ENCODE measurements around the gene FHOD3.

The FHOD3 gene

DNA sequence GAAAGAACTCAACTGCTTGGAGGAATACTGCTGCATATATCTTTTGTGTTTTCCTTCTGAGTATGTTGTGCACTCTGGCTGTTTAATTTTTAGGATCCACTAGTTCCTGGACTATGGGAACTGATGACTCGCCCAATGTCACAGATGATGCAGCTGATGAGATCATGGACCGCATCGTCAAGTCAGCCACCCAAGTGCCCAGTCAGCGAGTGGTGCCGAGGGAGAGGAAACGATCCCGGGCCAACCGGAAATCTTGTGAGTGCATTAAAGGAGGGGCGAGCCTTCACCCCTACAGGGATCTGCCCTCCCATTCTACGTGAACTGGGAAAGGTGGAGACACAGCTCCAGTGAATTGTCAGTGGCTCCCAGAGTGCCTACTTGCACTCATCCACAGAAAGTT lies 471.7 kb downstream of the FHOD3 start:
- no peak for DNase-seq

DNA sequence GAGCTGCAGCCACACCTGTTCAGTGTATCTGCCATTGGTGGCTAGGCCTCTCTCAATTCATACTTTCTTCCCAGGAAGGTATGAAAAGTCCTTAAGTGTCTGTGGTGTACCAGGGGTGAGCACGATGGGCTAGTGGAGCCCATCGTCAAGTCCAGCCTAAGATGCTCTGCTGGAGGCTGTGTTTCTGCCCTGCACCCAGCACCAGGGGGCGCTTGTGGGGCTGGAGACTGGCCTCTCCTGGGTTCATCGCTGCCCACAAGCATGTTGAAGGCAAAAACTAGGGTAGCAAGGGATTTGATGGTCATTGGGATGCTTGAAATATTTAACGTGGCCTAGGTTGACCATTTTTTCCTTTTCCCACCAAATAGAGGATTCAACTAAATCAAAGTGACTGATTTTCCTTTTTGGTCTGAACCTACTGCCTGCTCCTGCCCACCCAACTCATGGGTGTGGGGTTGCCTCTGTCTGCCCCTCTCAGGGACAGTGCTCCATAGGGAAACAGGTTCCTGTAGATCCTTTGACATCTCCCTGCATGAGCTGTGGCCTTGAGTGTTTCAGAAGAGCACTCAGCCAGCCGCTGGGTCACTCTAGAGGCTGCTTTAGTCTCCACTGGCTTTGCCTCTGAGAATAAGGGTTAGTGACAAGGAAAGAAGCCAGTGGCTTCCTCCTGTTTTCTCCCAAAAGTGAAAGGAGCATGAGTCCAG lies 472.2 kb downstream of the FHOD3 start:
- no peak for DNase-seq

DNA sequence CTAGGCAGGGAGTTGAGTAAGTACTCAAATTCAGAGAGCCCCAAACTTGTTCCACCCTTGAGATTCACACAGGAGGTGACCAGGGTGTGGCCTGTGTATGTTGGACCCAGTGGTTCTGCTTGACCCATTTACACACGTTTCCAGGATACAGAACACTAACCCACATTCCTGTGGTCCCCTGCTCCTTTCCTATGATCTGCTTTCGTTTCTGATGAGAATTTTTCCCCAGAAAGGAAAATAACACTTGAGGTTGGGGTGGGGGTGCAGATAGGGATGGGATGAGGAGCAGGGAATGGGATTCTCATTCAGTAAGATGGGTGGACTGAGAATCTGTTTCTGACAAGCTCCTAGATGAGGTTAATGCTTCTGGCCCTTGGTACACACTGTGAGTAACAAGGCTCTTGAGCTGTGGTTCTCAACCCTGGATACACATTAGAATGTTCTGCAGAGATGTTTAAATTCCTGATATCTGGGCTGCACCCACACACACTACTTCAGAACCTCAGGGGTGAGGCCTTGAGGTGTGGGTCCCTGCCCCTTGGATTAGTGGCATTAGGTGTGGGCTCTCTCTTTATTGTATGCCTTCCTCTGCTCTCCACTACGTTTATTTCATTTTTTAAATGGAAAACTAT lies 472.9 kb downstream of the FHOD3 start:
- DNase-seq, result no peak

DNA sequence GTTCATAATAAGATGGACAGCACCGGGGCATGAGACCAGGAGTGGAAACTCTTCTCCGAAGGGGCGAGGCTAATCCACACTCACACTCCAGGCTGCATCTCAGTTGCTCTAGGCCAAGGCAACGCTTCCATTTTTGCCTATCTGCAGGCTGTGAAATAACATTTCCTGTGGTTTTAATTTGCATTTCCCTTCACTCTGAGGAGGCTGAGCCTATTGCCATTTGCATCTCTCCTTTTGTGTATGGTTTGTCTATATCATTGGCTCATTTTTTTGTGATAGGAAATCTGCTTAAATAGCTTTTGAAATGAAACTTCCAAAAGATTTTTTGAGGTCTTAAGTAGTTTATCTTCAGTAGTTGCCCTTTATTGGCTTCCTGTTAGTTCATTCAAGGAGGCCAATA lies 473.7 kb downstream of the FHOD3 start:
- DNase-seq, result no peak

DNA sequence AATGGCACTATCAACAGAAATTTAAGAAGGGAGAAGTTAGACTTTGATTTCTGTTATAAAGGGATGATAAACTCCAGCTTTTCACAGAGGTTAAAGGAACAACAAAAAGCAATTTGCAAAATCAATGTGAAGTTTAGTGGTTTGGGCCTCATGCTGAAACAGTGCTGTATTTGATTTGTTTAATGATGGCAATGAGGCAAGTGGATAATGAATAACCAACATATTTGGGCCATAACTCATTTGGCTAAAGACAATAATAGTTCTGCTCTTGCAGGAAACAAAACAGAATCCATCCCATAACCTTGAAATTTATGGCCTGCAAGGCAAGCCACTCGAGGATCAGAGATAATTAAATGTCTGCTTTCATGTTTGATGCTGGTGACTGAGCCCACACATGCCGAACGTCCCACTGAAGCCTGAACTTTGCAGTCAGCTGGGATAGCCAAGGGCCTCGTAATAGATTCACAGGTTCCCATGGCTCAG lies 474.8 kb downstream of the FHOD3 start:
- DNase-seq, result no peak

DNA sequence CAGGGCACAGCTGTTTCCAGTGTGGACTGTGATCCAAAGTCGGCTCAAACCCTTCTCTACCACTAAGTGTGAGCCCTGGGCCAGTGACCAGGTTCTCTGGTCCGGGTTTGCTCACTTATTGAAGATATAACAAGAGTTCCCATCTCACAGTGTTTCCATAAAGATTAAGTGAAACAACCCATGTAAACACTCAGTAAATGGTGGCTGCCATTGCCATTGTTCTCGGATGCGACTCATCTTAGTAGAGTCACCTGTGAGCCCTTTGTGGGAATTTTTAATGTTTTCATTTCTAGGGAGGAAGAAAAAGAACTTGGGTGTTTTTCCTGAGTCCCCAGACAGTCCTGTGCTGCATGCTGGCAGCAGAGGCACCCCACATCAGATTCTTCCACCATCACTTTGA lies 477.9 kb downstream of the FHOD3 start:
- DNase-seq, result no peak

DNA sequence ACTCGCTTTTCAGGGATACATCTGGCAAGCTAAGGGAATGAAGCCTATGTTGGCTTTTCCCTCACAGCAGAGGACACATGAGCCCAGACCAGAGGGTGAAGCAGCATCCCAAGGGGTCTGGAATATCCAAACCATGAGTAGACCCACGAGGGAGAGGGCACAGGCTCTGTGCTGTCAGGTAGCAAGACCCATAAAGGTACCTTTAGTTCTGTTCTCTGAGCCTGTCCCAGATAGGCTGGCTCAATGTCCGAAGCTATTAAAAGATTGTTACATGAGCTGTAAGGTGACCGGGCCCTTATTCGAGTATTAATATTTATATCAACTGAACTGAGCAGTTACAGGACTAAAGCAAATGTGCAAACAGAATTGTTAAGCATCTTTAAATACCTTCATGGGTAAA lies 479.1 kb downstream of the FHOD3 start:
- no peak for DNase-seq

DNA sequence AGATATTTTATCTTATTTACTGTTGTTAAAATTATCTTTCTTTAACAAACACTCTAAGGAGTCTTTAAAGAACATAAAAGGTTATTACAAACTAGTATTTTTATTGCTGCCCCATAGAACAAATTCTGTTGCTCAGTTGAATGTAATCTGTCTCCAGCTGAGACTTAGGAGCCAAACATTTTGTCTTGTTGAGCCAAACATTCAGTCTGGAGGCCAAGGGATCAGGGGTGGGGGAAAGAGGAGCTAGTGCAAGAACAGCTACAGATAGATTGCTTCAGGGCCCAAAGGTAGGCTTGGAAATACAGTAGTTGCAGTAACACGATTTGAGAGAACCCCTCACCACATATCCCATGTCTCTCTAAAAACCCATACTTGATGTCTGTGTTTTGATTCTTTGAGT lies 480.1 kb downstream of the FHOD3 start:
- no peak for DNase-seq

DNA sequence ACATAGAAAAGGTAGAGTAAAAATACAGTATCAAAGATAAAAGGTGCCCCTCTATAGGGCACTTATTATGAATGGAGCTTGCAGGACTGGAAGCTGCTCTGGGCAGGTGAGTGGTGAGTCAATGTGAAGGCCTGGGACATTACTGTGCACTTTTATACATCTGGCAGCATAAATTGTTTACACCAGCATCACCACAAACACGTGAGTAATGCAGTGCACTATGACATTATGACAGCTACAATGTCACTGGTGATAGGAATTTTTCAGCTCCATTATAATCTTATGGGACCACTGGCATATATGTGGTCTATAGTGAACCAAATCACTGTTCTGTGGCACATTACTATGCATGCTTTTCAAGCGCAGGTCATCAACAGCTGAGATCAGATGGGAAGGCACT lies 483.2 kb downstream of the FHOD3 start:
- DNase-seq, result no peak

DNA sequence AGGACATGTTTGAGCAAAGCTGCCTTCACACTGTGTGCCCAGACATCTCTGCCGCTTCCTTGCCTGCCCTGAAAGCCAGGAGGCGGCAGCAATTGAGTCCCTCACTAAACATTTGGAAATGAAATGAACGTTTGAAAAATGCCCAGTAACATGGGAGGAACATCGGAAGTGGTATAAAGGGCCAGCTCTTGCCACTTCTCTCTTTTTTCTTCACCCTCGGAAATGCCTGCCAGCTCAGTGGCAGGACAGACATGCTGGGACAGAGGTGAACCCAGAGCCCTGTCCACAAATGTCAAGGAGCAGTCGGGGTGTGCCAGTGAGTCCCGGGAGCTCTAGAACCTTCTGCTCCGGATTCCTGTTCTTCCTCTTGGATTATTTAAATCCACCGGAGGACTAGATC lies 485.2 kb downstream of the FHOD3 start:
- no peak for DNase-seq

DNA sequence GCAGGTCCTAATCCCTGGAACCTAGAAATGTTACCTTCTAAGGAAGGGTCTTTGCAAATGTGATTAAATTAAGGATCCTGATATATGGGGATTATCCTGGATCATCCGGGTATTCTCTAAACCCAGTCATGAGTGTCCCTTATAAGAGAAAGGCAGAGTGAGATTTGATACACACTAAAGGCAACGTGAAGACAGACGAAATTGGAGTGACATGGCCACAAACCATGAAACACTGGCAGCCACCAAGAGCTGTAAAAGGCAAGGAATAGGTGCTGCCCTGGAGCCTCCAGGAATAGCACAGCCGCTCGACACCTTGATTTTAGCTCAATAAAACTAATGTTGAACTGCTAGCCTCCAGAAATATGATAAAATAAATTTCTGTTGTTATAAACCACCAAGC lies 486.3 kb downstream of the FHOD3 start:
- DNase-seq, result no peak

DNA sequence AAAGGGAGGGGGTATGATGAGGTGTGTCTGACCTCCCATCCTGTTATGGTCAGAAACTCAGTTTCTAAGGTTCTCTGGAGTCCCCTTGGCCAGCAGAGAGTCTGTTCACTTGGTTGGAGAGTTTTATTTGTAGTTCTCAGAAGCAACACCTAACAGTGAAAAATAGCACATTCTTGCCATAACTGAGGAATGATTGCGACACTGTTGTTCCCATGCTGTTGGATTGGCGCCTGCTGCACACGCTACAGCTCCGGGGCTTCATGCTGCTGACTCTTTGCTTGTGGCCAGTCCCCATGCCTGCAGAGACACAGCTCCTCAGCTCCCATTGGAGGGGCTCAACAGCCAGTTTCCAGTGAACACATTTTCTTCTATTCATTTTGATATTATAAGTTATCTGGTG lies 489.2 kb downstream of the FHOD3 start:
- DNase-seq, result no peak

DNA sequence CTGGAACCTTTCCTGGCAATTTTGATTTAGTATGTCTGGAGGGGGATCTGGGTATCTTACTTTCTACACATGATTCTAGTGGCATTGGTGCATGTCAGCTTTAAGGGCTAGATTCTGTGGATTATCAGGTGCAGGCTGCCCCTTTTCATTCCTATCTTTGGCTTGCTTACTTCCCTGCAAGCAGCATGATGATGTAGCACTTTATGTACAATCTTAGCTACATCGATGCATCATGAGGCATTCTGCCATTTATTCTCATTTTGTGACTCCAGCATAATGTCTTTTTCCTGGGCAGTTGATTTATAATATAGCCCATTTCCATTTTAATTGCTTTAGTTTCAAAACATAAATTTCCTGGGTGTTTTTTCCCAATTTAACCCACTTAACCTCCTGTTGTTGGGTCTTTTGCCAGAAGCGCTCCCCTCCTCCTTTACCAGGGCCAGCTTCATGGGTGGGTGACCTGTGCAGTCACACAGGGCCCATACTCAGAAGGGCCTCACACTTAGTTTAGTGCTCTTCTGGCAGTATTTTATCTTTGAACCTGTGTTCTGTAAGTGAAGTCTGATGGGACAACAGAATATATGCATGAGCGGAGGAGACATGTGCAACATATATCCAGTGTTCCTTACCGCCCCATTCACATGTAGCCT lies 495.2 kb downstream of the FHOD3 start:
- DNase-seq, result no peak

DNA sequence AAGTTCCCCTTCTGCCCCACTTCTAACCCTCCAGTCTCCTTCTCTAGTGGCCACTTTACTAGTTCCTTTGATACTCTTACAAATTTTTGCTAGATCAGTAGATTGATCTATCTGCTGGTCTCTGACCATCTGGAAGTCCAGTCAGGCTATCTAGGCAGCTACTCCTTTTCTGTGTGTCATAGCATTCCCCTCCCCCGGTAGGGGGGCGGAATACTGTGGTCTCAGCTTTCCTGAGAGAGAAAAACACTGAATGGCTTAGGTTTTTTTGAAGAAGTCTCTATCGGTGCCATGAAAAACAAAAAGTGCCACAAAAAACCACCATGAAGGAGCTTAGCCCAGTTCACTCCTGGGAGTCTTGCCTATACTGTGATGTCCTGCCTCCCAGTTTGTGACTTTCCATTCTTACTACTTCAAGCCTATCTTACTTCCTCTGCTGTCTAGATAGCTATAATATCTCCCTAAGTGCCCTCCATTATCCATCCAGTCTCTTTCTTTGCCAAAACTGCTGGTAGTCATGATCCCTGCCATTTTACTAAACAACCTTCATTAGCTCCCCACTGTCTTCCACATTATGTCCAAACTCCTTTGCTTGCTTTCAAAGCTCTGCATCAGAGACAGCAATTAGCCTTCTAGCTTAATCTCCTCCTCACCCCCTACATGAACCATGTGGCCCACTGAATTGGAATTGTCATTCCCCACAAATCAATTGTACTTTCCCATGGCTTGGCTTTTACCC lies 501.4 kb downstream of the FHOD3 start:
- no peak for DNase-seq

DNA sequence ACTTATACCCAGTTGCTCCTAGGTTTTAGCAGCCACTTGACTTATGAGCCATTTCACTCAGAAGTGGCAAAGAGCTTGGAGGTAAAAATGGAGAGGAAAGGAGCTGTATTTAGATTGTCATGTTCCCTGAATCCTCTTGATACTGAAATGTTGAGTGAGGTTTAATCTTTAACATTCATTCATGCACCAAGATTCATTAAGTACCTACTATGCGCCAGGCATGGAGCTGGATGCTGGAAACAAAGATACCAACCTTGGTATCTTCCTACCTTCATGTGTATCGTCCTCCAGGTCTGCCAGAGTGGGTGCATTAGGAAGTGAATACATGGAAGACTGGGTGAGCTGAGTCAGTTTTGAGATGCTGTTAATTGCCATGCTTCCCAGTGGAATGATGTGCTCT lies 507.6 kb downstream of the FHOD3 start:
- no peak for DNase-seq

DNA sequence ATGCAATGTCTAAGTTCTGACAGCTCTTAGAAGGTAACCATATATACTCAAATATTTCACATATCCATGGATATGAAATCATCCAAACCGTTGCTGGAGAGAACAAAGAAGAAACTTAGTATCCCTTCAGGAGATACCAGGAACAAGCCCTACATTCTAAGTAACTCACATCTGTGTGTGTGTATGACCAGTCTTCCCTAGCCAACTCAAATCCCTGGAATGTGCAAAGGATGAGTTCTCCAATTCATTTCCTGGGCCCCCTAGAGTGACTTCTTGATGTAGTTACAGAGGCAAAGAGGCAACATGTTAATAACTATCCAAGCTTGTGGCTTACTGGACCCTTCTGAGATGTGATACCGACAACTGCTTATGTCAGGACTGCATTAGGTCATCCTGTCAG lies 511.2 kb downstream of the FHOD3 start:
- DNase-seq, result no peak

DNA sequence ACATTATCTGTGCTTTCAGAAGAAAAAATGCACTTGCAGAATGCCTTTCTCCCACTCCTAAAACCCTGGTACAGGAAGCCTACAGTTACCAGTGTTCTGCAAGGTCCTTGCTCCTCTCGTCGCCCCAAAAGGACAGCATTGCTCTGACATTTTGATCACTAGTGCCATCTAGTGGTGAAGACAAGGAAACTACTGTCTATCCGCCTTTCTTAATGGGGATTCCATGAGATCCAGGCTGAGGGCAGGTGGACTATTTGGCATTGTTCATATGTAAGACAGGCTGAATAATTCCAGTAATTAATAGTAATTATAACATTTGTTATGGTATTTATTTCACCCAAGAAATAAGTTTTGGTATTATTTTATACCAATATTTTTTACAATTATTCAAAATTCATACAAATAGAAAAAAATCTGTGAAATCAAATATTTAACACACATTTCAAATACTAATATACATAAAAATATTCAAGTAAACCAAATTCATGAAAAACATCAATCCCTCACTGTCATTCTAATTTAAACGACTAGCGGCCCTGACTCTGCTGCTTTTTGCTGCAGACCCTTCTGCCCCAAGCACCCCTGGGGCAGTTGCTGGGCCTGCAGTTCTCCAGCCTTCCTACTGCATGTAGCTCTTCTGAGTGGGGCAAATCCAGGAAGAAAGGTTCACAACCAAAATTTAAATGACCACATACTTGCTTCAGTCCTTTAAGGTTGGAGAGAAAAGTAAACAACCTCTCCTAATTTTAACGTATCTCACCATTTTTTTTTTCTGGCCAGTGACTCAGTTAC lies 512.3 kb downstream of the FHOD3 start:
- peak; percentile 3 for DNase-seq

DNA sequence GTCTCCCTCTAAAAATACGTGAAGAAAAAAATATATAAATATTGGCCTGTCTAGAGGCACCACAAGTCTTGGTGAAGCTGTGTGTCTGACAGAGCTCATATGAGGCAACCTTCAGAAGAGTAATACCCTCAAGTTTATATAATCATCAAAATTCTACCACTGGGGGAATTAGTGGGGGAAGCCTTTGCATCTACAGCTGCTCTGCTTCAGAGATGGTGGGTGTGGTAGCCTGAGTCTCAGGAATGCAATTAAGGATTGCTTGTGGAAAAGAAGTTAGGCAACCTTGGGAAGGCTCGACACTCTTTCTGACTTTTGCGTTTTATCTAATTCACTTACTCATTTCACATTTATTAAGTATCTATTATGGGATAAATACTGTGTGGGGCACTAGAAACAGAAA lies 513.9 kb downstream of the FHOD3 start:
- no peak for DNase-seq

DNA sequence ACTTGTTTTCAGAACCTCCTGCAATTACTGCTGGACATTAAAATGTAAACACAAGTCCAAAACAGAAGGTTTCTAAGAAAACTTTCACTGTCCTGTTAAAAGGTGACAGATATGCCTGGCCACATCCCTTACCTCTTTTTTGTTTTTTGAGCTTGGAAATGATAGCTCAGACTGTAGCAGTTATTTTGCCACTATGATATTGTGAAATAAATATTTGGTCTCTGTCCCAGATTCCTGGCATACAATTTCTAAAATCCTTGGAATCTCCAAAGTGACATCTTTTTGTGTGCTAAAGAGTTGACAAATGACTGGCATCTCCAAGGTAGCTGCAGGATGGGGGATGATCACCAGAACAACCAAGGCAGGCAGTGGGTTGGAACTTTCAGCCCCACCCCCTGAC lies 514.4 kb downstream of the FHOD3 start:
- DNase-seq, result no peak

DNA sequence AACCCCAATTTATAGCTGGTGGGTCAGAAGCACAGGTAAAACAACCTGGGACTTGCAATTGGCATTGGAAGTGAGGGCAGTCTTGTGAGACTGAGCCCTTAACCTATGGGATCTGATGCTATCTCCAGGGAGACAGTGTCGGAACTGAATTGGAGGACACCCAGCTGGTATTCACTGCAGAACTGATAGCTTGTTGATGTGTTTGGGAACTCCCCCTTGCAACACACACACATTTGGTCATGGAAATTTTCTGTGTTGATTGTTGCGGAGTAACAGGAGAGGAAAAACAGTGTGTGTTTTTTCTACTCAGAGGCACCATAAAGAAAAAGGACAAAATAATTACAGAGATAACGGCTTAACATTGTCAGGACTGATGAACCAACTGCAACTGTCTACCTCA lies 515.2 kb downstream of the FHOD3 start:
- no peak for DNase-seq

DNA sequence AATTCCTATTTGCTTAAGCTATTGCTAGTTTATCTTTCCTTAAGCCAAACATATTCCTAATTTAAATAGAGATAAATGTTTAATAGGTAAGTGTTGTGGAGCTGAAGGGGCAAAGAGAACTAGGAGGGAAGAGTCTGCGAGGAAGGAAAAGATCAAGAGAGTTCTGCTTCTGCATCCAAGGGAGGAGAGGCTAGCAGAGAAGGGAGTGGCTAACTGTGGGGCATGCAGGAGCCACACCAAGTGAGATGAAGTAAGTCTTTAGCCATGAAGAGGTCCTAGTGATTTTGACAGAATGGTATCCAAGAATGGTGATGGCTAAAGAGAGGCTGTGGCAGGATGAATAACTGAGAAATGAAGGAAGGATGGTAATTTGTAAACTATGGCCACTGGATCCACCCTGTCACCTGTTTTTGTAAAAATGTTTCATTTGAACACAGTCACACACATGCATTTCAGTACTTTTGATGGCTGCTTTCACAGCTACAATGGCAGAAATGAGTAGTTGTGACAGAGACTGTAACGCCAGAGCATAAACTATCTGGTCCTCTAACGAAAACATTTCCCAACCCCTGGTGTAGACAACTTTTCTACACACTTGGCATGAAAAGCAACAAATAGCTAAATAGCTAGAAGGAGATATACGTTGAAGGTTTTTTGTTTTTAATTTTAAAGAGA lies 515.7 kb downstream of the FHOD3 start:
- no peak for DNase-seq

DNA sequence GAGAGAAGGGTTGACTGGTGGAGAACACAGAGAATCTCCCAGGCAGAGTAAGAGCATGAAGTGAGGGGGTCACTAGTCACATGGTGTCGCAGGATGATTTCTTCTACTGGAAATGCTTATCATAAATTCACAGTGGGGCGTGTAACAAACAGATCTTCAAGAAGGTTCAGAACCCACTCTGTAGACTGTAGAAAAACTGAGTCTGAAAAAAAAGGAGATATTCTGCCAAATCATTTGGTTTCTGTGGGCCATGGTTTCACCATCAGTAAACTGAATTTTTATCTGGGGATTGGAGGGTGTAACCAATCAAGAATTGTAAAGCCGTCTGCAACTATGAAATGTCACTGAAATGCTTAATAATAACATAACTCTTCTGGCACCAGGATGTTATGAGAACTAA lies 516.3 kb downstream of the FHOD3 start:
- no peak for DNase-seq
